PC-9 (cell line): ENCODE measurements around the gene SPIN1.

ENCODE experiments used
- CTCF ChIP-seq: fragments of 200-600 bp; sonication (generic); conservative IDR thresholded peaks from 2 replicates; pipeline ENCODE4 v1.6.1; 2017; ENCODE audit warnings: mixed run types, antibody characterized with exemption, mild to moderate bottlenecking, moderate library complexity
- EZH2 ChIP-seq: fragments of 200-600 bp; sonication (generic); IDR thresholded peaks from 2 replicates; pipeline ENCODE4 v1.8.0; 2017; ENCODE audit warnings: antibody characterized with exemption, low read depth

- no peak for TF ChIP-seq CTCF
- TF ChIP-seq EZH2 = no peak
Measured at GRCh38 chr9:88433583-88434255, 45.5 kb downstream of the SPIN1 start.
